ENCODE results near the gene IQCK.
A peak's percentile ranks its signal among the peaks of the same experiment; 100 is the strongest.

IQCK gene

DNA sequence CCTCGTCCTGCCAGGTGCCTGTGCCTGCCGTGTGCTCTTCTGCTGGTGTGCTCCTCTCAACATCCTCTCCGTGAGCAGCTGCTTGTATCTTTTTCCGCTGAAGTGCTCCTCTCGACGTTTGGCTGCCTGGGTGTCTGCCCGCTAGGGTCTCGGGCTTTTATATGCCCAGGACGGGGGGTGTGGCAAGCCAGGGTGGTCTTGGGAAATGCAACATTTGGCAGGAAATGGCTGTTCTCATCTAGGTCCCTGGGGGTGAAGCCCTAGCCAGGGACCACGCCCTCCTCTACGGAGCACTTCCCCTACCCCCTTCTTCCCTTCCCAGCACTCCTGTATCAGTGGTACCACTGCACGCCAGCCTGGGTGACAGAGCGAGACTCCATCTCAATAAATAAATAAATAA, 49.4 kb downstream of the IQCK start:
- H3K9ac ChIP-seq, result no peak overlapping the region
- TF ChIP-seq Cebpa-rat (IDR thresholded peaks at IDR 0.05), result no peak; the same call in 1 of the 2 replicates
- peak overlapping the region; percentile 69 for H3K27ac ChIP-seq
- peak overlapping the region; percentile 77 for H3K4me2 ChIP-seq
- H3K9me3 ChIP-seq, result peaks cover 24% of the 10 kb centered on the region
- no peaks in the 10 kb centered on the region for H3K27me3 ChIP-seq
- H3K36me3 ChIP-seq, result no peaks in the 10 kb centered on the region
- peak overlapping the region; percentile 28 for H3K4me3 ChIP-seq
- peaks cover 49% of the 10 kb centered on the region for H3K4me1 ChIP-seq
- H4K20me1 ChIP-seq, result no peaks in the 10 kb centered on the region

- Histone ChIP-seq H3K4me1 (peaks cover 58% of the 10 kb centered on the region), H3K27me3 (no peaks in the 10 kb centered on the region), H4K20me1 (no peaks in the 10 kb centered on the region), H3K9ac (no peak overlapping the region), H3K4me2 (no peak overlapping the region), H3K27ac (no peak overlapping the region), H3K4me3 (no peak overlapping the region), H3K9me3 (peaks cover 24% of the 10 kb centered on the region), H3K36me3 (no peaks in the 10 kb centered on the region)
- no peak for TF ChIP-seq Cebpa-rat (IDR thresholded peaks at IDR 0.05)
Observed at GRCh38 chr16:19769239-19769638, 51.2 kb downstream of the IQCK start.

GRCh38 chr16:19771040-19771439, 53.0 kb downstream of the IQCK start:
- no peak for TF ChIP-seq Cebpa-rat (IDR thresholded peaks at IDR 0.05)
- Histone ChIP-seq H3K4me3 (no peak overlapping the region), H3K9me3 (peaks cover 24% of the 10 kb centered on the region), H3K4me1 (peaks cover 56% of the 10 kb centered on the region), H3K9ac (no peak overlapping the region), H3K4me2 (no peak overlapping the region), H3K27me3 (no peaks in the 10 kb centered on the region), H3K36me3 (no peaks in the 10 kb centered on the region), H3K27ac (no peak overlapping the region), H4K20me1 (no peaks in the 10 kb centered on the region)

DNA sequence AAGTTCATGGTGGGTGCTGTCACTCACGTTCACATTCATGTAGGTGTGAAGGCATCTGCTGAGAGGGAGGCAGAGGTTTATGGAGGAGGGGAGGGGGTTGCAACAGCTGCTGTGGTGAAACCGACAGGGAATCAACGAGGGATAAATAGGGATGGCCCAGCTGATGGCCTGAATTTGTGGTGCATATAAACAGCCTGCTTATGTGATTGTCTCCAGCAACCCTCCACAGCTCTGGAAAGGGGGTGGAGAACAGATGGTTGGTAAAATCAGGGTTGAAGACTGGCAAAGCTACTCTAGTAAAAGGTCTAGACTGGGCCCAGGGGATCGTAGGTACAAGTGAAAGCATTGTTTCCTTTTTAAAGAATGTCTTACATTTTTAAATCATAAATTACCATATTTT, 53.7 kb downstream of the IQCK start:
- 0 out of 2 replicates have a peak overlapping the region, but pooled peaks have one; percentile 19 for H3K27ac ChIP-seq
- H3K36me3 ChIP-seq, result no peaks in the 10 kb centered on the region
- no peak overlapping the region for H3K4me3 ChIP-seq
- H3K4me1 ChIP-seq, result peaks cover 56% of the 10 kb centered on the region
- H4K20me1 ChIP-seq, result no peaks in the 10 kb centered on the region
- peaks cover 24% of the 10 kb centered on the region for H3K9me3 ChIP-seq
- TF ChIP-seq Cebpa-rat (IDR thresholded peaks at IDR 0.05), result no peak
- 0 out of 2 replicates have a peak overlapping the region, but pooled peaks have one; percentile 5 for H3K9ac ChIP-seq
- H3K27me3 ChIP-seq, result no peaks in the 10 kb centered on the region
- H3K4me2 ChIP-seq, result peak overlapping the region; percentile 48

DNA sequence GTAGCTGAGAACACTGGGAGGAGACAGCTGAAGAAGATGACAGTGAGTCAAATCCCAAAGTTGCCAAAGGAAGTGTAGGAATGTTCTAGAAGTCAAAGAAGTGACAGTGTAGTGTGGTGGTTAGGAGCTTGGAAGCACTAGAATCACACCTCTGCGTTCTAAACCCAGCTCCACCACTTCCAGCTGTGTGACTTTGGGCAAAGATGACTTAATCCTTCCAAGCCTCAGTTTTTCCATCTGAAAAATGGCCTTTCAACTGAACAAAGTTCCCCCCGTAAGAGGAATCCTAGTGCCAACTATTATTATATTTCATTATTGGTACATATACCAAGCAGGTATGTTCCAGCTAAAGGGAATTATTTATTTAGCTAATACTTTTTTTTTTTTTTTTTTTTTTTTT, 56.0 kb downstream of the IQCK start:
- no peak overlapping the region for H3K4me3 ChIP-seq
- H3K36me3 ChIP-seq, result no peaks in the 10 kb centered on the region
- no peak for TF ChIP-seq Cebpa-rat (IDR thresholded peaks at IDR 0.05)
- H4K20me1 ChIP-seq, result no peaks in the 10 kb centered on the region
- no peaks in the 10 kb centered on the region for H3K27me3 ChIP-seq
- H3K4me2 ChIP-seq, result no peak overlapping the region
- H3K9me3 ChIP-seq, result peaks cover 17% of the 10 kb centered on the region
- H3K4me1 ChIP-seq, result peaks cover 61% of the 10 kb centered on the region
- H3K27ac ChIP-seq, result no peak overlapping the region
- H3K9ac ChIP-seq, result no peak overlapping the region

- Histone ChIP-seq H3K9ac (no peak overlapping the region), H3K36me3 (no peaks in the 10 kb centered on the region), H3K4me1 (peaks cover 62% of the 10 kb centered on the region), H4K20me1 (no peaks in the 10 kb centered on the region), H3K4me3 (no peak overlapping the region), H3K9me3 (no peaks in the 10 kb centered on the region), H3K27ac (peak overlapping the region; percentile 82), H3K4me2 (peak overlapping the region; percentile 79), H3K27me3 (no peaks in the 10 kb centered on the region)
- TF ChIP-seq Cebpa-rat (IDR thresholded peaks at IDR 0.05), result no peak
Observed at GRCh38 chr16:19776147-19776546, 58.1 kb downstream of the IQCK start.

DNA sequence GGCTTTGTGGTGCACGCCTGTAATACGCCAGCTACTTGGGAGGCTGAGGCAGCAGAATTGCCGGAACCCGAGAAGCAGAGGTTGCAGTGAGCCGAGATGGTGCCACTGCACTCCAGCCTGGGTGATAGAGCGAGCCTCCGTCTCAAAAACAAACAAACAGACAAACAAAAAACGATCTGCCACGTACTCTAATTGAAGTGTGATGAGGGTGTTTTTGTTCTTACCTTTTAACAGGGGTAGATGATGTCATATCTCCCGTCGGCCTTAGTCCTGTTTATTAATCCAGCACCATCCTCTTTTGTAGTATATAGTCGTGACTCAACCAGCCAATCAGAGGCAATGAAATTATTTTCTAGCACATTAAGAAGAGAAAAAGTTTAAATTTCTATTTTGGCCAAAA, 58.5 kb downstream of the IQCK start:
- Histone ChIP-seq H4K20me1 (no peaks in the 10 kb centered on the region), H3K4me2 (peak overlapping the region; percentile 79), H3K9me3 (no peaks in the 10 kb centered on the region), H3K9ac (peak overlapping the region; percentile 59; the same call in 1 of the 2 replicates), H3K4me3 (no peak overlapping the region), H3K27ac (peak overlapping the region; percentile 82), H3K4me1 (peaks cover 61% of the 10 kb centered on the region), H3K36me3 (no peaks in the 10 kb centered on the region), H3K27me3 (no peaks in the 10 kb centered on the region)
- TF ChIP-seq Cebpa-rat (IDR thresholded peaks at IDR 0.05), result no peak

DNA sequence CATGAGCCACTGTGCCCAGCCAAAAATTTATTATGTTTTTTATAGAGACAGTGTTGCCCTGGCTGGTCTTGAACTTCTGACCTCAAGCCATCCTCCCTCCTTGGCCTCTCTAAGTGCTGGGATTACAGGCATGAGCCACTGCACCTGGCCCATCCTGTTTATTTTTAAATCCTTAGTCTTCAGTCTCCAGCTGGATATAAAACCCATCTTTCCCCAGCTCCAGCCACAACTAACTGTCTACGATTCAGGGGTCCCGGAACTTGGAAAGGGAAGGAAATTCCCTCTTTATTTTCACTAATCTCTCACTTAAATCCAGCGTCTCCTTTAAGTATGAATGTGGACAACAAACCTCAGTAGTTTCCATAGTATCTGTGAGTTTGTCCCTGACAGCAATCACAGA, 62.2 kb downstream of the IQCK start:
- no peak overlapping the region for H3K9ac ChIP-seq
- no peak overlapping the region for H3K27ac ChIP-seq
- H3K4me1 ChIP-seq, result peaks cover 45% of the 10 kb centered on the region
- H4K20me1 ChIP-seq, result no peaks in the 10 kb centered on the region
- TF ChIP-seq Cebpa-rat (IDR thresholded peaks at IDR 0.05), result no peak
- no peak overlapping the region for H3K4me2 ChIP-seq
- H3K36me3 ChIP-seq, result no peaks in the 10 kb centered on the region
- H3K4me3 ChIP-seq, result no peak overlapping the region
- H3K9me3 ChIP-seq, result no peaks in the 10 kb centered on the region
- no peaks in the 10 kb centered on the region for H3K27me3 ChIP-seq

- no peaks in the 10 kb centered on the region for H4K20me1 ChIP-seq
- TF ChIP-seq Cebpa-rat (IDR thresholded peaks at IDR 0.05), result no peak
- H3K27me3 ChIP-seq, result no peaks in the 10 kb centered on the region
- H3K36me3 ChIP-seq, result no peaks in the 10 kb centered on the region
- H3K4me1 ChIP-seq, result peaks cover 35% of the 10 kb centered on the region
- H3K27ac ChIP-seq, result no peak overlapping the region
- peak overlapping the region; percentile 11; the same call in 1 of the 2 replicates for H3K4me2 ChIP-seq
- H3K4me3 ChIP-seq, result no peak overlapping the region
- no peaks in the 10 kb centered on the region for H3K9me3 ChIP-seq
- H3K9ac ChIP-seq, result no peak overlapping the region
Observed at GRCh38 chr16:19781226-19781625, 63.2 kb downstream of the IQCK start.

GRCh38 chr16:19783363-19784182, 65.5 kb downstream of the IQCK start:
- H3K9ac ChIP-seq, result no peak overlapping the region
- no peaks in the 10 kb centered on the region for H3K36me3 ChIP-seq
- H4K20me1 ChIP-seq, result no peaks in the 10 kb centered on the region
- peaks cover 12% of the 10 kb centered on the region for H3K4me1 ChIP-seq
- H3K4me3 ChIP-seq, result no peak overlapping the region
- H3K4me2 ChIP-seq, result no peak overlapping the region
- no peaks in the 10 kb centered on the region for H3K27me3 ChIP-seq
- no peak overlapping the region for H3K27ac ChIP-seq
- no peak for TF ChIP-seq Cebpa-rat (IDR thresholded peaks at IDR 0.05)
- H3K9me3 ChIP-seq, result no peaks in the 10 kb centered on the region

Data from BLaER1 (cell line).